Choroid plexus epithelial cell (primary cell): ENCODE results near the gene KCNIP1.

Source experiments
- DNase-seq: peaks from one replicate; pipeline ENCODE4 v3.0.0-alpha.2; 2010; ENCODE audit warnings: low read depth
- H3K4me3 ChIP-seq: 2 replicates; pipeline ENCODE4 v1.5.1; 2011; ENCODE audit warnings: low read depth, mild to moderate bottlenecking, control low read depth, low read length, moderate library complexity
- TF ChIP-seq, protein P1 (sequence below): conservative IDR thresholded peaks from 2 replicates; pipeline ENCODE4 v1.5.1; 2011; ENCODE audit warnings: low read depth, mild to moderate bottlenecking, control low read depth, inconsistent platforms, low read length, moderate library complexity

KCNIP1 gene

DNA sequence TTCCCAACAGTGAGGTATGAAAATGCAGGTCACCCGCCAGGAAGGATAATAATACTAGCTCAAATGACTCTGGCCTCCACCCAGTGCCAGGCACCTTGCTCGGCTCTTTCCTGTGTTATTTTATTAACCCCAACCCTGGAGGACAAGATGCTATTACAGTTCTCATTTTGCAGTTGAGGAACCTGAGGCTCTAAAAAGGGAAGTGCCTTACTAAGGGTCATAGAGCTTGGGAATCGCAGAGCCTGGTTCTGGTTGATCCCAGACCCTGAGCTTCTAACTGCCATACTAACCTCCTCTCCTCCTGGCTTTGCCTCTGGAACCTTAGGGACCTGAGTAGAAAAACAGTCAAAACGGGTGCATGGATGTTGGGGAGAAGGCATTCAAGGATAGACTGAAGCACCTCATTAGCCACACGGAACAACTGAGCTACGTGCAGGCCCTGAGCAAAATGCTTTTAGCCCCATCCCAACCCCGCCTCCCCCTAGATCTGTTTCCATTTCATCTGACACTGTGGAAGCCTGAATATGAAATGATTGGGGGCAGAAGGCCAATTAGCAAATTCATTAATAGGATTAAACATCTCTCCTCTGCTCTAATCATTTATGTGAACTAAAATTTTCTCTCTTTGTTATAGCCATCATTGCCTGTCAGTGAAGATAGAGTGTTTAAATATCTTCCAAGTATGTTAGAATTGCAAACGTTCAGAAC lies 7.9 kb downstream of the KCNIP1 start:
- no peak overlapping the region for H3K4me3 ChIP-seq
- DNase-seq, result no peak
- TF ChIP-seq, protein P1, sequence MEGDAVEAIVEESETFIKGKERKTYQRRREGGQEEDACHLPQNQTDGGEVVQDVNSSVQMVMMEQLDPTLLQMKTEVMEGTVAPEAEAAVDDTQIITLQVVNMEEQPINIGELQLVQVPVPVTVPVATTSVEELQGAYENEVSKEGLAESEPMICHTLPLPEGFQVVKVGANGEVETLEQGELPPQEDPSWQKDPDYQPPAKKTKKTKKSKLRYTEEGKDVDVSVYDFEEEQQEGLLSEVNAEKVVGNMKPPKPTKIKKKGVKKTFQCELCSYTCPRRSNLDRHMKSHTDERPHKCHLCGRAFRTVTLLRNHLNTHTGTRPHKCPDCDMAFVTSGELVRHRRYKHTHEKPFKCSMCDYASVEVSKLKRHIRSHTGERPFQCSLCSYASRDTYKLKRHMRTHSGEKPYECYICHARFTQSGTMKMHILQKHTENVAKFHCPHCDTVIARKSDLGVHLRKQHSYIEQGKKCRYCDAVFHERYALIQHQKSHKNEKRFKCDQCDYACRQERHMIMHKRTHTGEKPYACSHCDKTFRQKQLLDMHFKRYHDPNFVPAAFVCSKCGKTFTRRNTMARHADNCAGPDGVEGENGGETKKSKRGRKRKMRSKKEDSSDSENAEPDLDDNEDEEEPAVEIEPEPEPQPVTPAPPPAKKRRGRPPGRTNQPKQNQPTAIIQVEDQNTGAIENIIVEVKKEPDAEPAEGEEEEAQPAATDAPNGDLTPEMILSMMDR, result no peak

DNA sequence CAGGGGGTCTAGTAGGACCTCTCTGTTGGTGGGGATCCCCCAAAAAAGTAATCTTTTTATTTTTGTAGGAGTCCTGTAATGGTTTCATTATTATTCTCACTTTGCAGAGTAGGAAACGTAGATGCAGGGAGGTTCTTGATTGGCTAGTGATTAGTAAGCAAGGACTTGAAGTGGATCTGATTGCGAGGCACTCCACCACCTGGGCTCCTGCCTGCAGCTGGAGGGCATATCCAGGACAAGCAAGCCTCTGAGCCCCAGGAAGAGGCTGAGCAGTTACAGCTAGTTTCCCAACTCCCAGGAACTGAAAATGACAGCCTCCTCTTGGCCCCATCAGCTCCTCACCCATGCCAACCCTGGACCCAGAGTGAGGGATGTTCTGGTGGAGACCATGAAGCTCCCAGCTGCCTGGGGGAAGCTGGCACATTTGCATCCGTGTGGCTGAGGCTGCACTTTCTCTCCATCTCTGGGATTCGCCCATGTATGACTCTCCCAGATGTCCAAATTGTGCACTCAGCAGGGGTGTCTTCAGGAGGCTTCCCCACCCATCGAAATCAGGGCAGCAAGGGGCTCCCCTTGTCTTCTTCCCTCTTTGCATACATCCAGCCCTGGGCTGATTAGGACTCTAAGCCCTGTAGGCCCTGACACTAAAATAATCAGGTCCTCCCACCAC lies 10.2 kb downstream of the KCNIP1 start:
- DNase-seq, result no peak
- TF ChIP-seq, protein P1, result no peak
- H3K4me3 ChIP-seq, result no peak overlapping the region

DNA sequence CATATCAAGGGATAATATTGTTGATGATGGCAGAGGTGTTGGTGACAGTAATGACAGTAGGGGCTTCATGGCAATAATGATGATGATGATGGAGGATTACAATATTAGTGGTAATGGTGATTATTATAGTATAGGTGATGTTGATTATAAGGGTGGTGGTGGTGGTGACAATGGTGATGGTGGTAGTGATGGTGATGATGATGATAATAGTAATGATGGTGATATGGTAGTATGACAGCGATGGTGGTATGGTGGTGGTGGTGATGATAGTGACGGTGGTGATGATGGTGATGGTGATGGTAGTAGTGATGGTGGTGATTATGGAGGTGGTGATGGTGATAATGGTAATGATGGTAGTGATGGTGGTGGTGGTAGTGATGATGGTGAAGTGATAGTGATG lies 13.6 kb downstream of the KCNIP1 start:
- DNase-seq, result no peak
- no peak overlapping the region for H3K4me3 ChIP-seq
- TF ChIP-seq, protein P1, result no peak

DNA sequence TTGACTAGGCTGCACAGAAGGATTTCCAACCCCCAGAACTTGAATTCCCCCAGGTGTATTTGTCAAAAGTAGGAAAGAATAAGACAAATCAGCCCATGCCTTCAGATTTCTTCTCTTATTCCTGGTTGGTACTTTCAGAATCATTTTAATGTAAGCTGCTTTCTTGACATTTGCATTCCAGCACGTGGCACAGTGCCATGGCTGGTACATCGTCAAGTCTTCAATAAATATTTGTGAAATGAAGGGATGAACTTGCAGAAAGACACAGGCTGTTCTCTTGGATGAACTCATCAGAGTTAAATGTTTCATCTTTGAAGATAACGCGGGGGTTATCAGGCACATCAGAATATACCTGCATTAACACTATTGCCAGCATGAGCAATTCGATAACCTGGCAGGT lies 14.5 kb downstream of the KCNIP1 start:
- no peak for DNase-seq
- no peak overlapping the region for H3K4me3 ChIP-seq
- TF ChIP-seq, protein P1, result no peak

DNA sequence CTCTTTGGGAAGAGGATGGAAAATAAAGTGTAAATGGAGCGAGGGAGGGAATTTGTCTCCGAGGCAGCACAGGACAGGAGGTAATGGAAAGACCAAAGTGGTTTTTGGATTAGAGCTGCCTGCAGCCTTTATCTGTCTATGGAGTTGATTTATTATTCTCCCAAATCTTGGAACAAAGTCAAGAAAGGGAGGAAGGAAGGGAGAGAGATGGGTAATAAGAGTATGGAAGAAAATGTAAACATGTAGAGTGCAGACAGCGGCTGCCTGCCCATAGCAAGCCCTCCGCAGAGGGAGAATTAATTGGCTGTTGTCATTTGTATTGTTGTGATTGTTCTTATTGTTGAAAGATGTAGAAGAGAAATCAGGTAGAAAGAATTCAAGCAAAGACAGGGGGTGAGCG lies 15.7 kb downstream of the KCNIP1 start:
- no peak for DNase-seq
- TF ChIP-seq, protein P1, result no peak
- H3K4me3 ChIP-seq, result no peak overlapping the region

DNA sequence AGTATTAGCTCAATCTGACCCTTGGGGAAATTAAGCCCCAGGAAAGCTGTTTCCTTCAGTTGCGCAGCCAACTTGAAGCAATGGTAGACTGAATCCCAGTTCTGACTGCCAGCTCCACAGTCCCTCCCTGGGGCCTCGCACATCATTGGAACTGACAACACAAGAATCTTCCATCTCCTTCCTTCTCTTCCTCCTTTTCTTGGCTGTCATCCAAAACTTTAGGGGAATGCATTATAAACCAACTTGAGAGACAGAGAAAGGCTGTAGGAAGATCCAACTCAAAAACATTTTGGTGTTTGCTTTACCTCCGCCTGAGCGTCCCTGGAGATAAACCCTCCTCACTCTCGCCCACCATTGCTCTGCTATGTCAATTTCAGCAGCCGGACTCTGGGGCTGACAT lies 16.6 kb downstream of the KCNIP1 start:
- no peak overlapping the region for H3K4me3 ChIP-seq
- DNase-seq, result peak; percentile 4
- TF ChIP-seq, protein P1, result no peak
